ENCODE data around the gene ADAM15.

- TF ChIP-seq CTCF (IDR thresholded peaks at IDR 0.05; ENCODE audit: low read depth, low read length) = no peak
- TF ChIP-seq POLR2A (IDR thresholded peaks at IDR 0.05; ENCODE audit: extremely low read depth, insufficient read length) = no peak
Observed at GRCh38 chr1:155009221-155009711, 41.9 kb upstream of the ADAM15 start.
